Thymus (tissue), 11 donors: ENCODE data around the gene TRIP10. TPM values are rescaled to one million over a fixed set of nuclear protein-coding genes. Genes with fewer than 3 reads are reported as not detected.

Experiments
- DNase-seq, 9 donors: peaks; one replicate each; pipeline ENCODE4 v3.0.0-alpha.2; 2013; ENCODE audit warnings: low spot score in 9 of 9, low read depth in 6 of 9, missing footprints in 1 of 9
- H3K27ac ChIP-seq, 2 donors: one replicate each; pipeline ENCODE4 v1.5.1; 2013; ENCODE audit warnings: control low read depth in 1 of 2, low read depth in 1 of 2, low read length in 1 of 2, mild to moderate bottlenecking in 1 of 2, moderate library complexity in 1 of 2
- H3K27me3 ChIP-seq, 2 donors: one replicate each; pipeline ENCODE4 v1.5.1; 2013; ENCODE audit warnings: low read length in 1 of 2; ENCODE audit not compliant: control insufficient read depth in 2 of 2, insufficient read depth in 1 of 2
- H3K36me3 ChIP-seq, 2 donors: one replicate each; pipeline ENCODE4 v1.5.1; 2013; ENCODE audit warnings: low read length in 1 of 2, mild to moderate bottlenecking in 1 of 2, moderate library complexity in 1 of 2; ENCODE audit not compliant: control insufficient read depth in 2 of 2, insufficient read depth in 2 of 2
- H3K4me1 ChIP-seq, 2 donors: one replicate each; pipeline ENCODE4 v1.5.1; 2013; ENCODE audit warnings: low read length in 2 of 2; ENCODE audit not compliant: control insufficient read depth in 2 of 2, insufficient read depth in 2 of 2
- H3K4me3 ChIP-seq, 2 donors: one replicate each; pipeline ENCODE4 v1.5.1; 2013; ENCODE audit warnings: low read length in 2 of 2, control low read depth in 1 of 2, mild to moderate bottlenecking in 1 of 2
- H3K9me3 ChIP-seq, 2 donors: one replicate each; pipeline ENCODE4 v1.5.1; 2013; ENCODE audit warnings: low read length in 1 of 2, mild to moderate bottlenecking in 1 of 2; ENCODE audit not compliant: control insufficient read depth in 2 of 2, insufficient read depth in 1 of 2
- WGBS: extraction: QIAGEN DNeasy Blood & Tissue Kit; methylation state at CpG from one replicate; pipeline ENCODE4 v1.1.7; 2013; 5-methylcytosine and 5-hydroxymethylcytosine counted together
- polyA plus RNA-seq: library from polyadenylated mRNA; stranded (reverse); fragments of 200-250 nt; gene quantifications from one replicate; pipeline ENCODE4 v1.2.3, GENCODE V29; 2013
- total RNA-seq: library from RNA; stranded (reverse); fragments of 120-200 nt; gene quantifications from one replicate; pipeline ENCODE4 v1.2.4, GENCODE V29; 2013
- donor health status: healthy.

The TRIP10 gene
- total and polyA plus RNA-seq, 2 donors = 11.2 to 52.2 TPM

GRCh38 chr19:6736169-6736916 is 3.1 kb upstream of the TRIP10 start:
- H3K27ac ChIP-seq = peak overlapping the region; percentile 95 to 96
- H3K4me3 ChIP-seq = peak overlapping the region; percentile 73 to 91
- DNase-seq = peak in 5 of 9 donors; percentile 38 to 72 (median 45)
- H3K36me3 ChIP-seq = peaks cover 15 to 29% of the 10 kb centered on the region in 2 donors
- WGBS = 35% methylated on average over 25 of the region's 25 CpGs
- H3K27me3 ChIP-seq = peaks cover 18% of the 10 kb centered on the region in 2 donors
- peaks cover 0 to 8% of the 10 kb centered on the region in 2 donors for H3K9me3 ChIP-seq
- peaks cover 21 to 44% of the 10 kb centered on the region in 2 donors for H3K4me1 ChIP-seq

- H3K27me3 ChIP-seq = peaks cover 24% of the 10 kb centered on the region in 2 donors
- peaks cover 21 to 44% of the 10 kb centered on the region in 2 donors for H3K4me1 ChIP-seq
- WGBS = under 1% methylated on average over 16 of the region's 16 CpGs
- peaks cover 13 to 23% of the 10 kb centered on the region in 2 donors for H3K36me3 ChIP-seq
- peak overlapping the region; percentile 73 to 91 for H3K4me3 ChIP-seq
- peak in 1 of 9 donors; percentile 36 for DNase-seq
- peaks cover 0 to 8% of the 10 kb centered on the region in 2 donors for H3K9me3 ChIP-seq
- peak overlapping the region; percentile 95 to 96 for H3K27ac ChIP-seq
These were observed 2.6 kb upstream of the TRIP10 start for GRCh38 chr19:6736917-6737283.

DNA sequence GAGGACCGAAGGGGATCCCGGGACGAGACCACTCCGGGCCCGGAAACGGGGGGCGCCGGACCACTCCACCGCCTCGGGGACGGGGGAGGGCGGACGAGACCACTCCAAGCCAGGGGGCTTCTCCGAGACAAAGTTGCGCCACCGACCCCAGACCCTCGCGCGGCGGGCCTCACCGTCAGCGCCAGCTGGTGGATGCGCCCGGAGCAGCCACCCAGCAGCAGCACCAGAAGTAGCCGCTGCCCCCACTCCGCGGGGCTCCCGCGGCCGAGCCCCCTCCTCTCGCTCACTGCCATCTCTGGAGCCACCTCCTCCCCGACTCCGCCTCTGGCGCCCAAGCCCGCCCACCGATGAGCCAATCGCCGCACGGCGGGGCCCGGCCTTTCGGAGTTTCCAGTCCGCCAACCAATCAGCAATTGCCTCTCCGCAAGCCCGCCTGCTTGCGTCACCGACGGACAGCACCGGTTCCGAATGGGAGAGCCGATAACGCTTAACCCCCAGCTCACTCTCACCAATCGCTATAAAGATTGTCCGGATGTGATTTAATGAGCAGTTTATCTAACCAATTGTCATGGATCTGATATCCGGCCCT is 2.1 kb upstream of the TRIP10 start, which contains the start of gene GPR108:
Gene GPR108, minus strand, starts transcription at position 297 of the 589 bp plus-strand sequence. Its CDS starts 4 bp downstream, at position 293.
- peaks cover 21 to 44% of the 10 kb centered on the region in 2 donors for H3K4me1 ChIP-seq

DNA sequence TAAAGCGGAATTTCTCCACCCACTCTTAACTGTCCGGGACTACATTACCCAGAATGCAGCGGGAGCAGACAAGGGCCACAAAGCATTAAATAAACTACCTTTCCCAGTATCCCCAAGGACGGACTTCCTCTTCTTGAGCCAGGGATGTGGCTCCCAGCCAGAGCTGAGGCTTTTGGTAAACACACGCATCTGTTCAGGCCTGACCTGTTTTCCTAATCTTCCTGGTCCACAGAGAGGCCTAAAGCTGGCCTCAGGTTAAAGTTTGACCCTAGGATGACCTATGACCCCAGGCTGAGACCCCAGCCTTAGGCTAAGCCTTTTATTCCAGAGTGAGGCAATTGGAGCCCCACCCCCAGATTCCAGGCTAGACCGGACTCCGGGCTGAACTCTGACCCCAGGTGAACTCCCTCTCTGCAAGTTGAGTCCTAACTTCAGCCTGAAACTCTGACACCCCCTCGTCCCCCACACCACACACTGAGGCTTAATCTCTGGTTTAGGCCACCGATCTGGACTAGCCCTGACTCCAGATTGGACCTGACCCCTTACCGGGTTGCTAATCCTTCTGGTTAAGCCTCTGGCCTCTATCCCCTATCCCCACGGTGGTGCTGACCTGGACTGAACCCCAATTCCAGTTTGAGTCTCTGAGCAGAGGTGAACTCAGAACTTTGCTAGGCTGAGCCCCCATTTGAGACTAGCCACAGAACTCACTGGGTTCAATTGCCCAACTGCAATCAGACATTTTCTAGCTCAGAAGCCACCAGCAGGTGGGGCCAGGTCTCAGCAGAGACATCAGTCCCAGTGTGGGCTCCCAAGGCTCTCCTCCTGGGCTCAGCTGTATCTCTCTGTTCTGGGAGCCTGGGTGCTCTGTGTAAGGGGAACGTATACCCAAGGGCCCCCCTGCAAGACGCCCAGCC is 1.4 kb upstream of the TRIP10 start:
- Histone ChIP-seq H3K9me3 (peaks cover 0 to 8% of the 10 kb centered on the region in 2 donors), H3K27ac (peak overlapping the region; percentile 91 to 95), H3K36me3 (peaks cover 6 to 11% of the 10 kb centered on the region in 2 donors), H3K27me3 (peaks cover 29 to 36% of the 10 kb centered on the region in 2 donors), H3K4me1 (peaks cover 21 to 44% of the 10 kb centered on the region in 2 donors), H3K4me3 (peak overlapping the region in 1 of 2 donors; percentile 73)
- peak in 8 of 9 donors; percentile 74 to 94 (median 82) for DNase-seq
- 24% methylated on average over 13 of the region's 13 CpGs for WGBS

More for the DNA sequence above, 2.1 kb upstream of the TRIP10 start, which contains the start of gene GPR108:
- Histone ChIP-seq H3K4me3 (peak within 1 kb of the TSS; percentile 73 to 91), H3K27ac (peak within 1 kb of the TSS; percentile 95 to 96), H3K9me3 (peaks cover 0 to 8% of the 10 kb centered on the region in 2 donors), H3K27me3 (peaks cover 28 to 29% of the 10 kb centered on the region in 2 donors), H3K36me3 (peaks cover 8 to 19% of the 10 kb centered on the region in 2 donors)
- DNase-seq = peak; percentile 98 to 100 (median 99)
- under 1% methylated on average over 55 of the region's 55 CpGs for WGBS

DNA sequence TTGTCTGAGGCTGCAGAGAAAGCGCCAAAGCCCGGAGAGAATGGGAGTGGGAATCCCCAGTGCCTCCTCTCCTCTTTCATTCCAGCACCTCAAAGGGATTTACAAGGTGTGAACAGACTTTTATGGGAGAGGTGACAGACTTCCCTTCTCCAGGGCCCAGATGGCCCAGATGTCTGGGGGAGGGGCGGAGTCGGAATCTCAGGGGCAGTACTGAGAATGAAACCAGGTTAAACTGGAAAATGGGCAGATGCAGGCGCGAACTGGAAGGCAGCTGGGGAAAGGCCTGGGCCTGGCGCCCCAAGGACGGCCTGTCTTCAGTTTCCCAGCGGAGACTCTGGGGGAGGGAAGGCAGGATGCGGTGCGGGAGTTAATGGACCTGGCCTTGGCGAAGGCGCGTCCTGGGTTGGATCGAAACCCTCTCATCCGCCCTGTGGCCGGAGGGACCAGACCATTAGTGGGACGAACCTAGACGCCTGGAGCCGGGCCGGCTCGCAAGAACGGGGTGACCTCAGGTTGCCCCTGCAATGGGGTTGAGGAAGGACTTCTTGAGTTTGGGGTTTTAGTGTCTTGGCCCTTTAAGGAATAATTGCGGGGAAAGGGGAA is 592 bp upstream of the TRIP10 start:
- 22% methylated on average over 24 of the region's 24 CpGs for WGBS
- DNase-seq = peak in 1 of 9 donors; percentile 22
- Histone ChIP-seq H3K27ac (peak overlapping the region; percentile 91 to 95), H3K9me3 (peaks cover 0 to 8% of the 10 kb centered on the region in 2 donors), H3K4me1 (peaks cover 21 to 44% of the 10 kb centered on the region in 2 donors), H3K36me3 (peaks cover 3 to 4% of the 10 kb centered on the region in 2 donors), H3K27me3 (peaks cover 29 to 40% of the 10 kb centered on the region in 2 donors), H3K4me3 (peak overlapping the region; percentile 43 to 57)

DNA sequence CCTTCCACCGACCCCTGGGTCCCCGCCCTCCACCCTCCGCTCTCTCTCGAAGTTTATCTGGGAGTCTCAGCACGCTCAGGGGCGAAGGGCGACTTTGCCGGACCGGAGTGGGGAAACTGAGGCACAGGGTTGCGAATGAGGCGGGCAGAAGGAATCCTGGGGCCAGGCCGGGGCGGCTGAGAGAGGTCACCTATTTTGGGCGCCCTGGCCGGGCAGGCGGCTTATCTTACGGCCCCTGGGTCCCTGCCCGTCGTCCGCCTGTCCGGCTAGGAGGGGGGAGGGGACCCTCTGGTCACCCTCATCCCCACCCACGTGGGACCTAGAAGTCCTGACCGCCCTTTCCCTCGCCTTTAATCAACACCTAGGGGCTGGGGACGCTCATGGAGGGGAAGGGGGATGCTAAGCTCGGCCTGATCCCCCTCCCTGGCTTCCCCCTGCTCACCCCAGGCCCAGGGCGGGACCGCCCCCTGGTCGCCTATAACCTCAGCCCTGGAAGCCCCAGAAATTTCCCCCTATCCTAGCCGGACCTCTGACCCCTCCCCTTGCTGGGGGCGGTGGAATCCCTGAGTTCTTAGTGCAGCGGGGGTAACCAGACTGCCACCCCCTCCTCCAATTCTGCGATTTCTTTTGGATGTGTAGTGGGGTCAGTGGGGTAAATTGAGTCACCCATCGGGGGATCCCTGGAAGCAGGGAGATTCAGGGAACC is 556 bp downstream of the TRIP10 start:
- peak overlapping the region in 1 of 2 donors; percentile 64 for H3K27ac ChIP-seq
- peaks cover 0 to 4% of the 10 kb centered on the region in 2 donors for H3K36me3 ChIP-seq
- H3K4me3 ChIP-seq = peak overlapping the region; percentile 45 to 57
- no peak for DNase-seq
- WGBS = under 1% methylated on average over 34 of the region's 34 CpGs
- H3K9me3 ChIP-seq = peaks cover 0 to 8% of the 10 kb centered on the region in 2 donors
- peaks cover 29 to 45% of the 10 kb centered on the region in 2 donors for H3K27me3 ChIP-seq
- H3K4me1 ChIP-seq = peaks cover 21 to 45% of the 10 kb centered on the region in 2 donors

DNA sequence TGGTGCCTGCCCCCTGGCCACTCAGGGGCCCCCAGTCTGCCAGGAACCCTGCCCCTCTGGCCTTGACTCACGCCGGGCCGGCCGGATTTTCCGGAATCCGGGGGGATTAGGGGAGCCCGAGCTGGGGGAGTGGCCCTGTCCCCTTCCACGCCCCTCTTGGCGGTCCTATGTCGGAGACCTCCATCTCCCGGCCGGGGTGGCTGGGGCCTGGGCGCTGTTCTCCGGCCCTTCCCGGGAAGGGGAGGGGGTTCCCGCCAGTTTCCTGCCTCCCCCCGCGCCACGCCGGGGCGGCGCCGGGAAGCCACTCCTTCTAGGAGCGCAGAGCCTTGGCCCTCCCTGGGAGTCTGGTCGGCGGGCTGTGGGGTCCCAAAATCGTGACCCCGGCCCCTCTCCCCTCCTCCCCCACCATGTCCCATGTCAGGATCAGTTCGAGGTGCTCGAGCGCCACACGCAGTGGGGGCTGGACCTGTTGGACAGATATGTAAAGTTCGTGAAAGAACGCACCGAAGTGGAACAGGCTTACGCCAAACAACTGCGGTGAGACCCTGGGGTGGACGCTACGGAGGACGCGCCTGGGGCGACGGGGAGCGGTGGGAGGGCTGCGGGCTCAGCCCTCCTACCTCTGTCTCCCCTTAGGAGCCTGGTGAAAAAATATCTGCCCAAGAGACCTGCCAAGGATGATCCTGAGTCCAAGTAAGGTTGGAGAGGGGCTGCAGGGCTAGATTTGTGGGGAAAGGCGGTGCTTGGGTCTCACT is 1.3 kb downstream of the TRIP10 start:
- 2% methylated on average over 46 of the region's 46 CpGs for WGBS
- peak in 1 of 9 donors; percentile 25 for DNase-seq
- H3K36me3 ChIP-seq = peaks cover 0 to 4% of the 10 kb centered on the region in 2 donors
- peak overlapping the region; percentile 45 to 57 for H3K4me3 ChIP-seq
- H3K4me1 ChIP-seq = peaks cover 21 to 43% of the 10 kb centered on the region in 2 donors
- peak overlapping the region in 1 of 2 donors; percentile 64 for H3K27ac ChIP-seq
- H3K27me3 ChIP-seq = peaks cover 29 to 45% of the 10 kb centered on the region in 2 donors
- peaks cover 0 to 8% of the 10 kb centered on the region in 2 donors for H3K9me3 ChIP-seq
